Stimulated activated CD4-positive, alpha-beta T cell treated with anti-CD3 and anti-CD28 coated beads, Interleukin-15, amount 100 ng/mL, for 1 hour (primary cell): ENCODE data around the gene NT5M.

Experiments used
- DNase-seq, 2 donors: peaks; one replicate each; pipeline ENCODE4 v3.0.0-alpha.2; 2020; ENCODE audit warnings: low read depth in 1 of 2, low spot score in 1 of 2

Gene NT5M

GRCh38 chr17:17391668-17392370 lies 88.6 kb downstream of the NT5M start:
- peak; percentile 31 to 34 for DNase-seq

- DNase-seq = no peak
Observed at GRCh38 chr17:17393976-17394375, 90.8 kb downstream of the NT5M start.

DNA sequence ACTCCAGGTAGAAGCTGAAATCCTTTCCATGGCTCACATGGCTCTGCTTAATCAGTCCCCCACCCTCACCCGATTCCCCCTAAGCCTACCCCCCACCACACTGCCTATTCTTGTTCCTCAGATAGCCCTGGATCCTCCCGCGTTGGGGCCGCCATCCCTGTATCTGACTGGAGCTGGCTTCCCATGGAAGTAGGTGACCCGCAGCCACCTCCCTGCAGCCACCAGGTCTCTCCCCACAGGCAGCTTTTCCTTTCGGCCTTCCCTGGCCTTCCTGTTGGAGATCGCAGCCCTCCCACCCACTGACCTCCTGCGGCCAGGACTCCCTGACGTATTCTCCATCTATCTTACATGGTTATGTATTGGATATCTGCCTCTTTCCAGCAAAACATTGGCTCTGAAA lies 91.3 kb downstream of the NT5M start:
- DNase-seq = no peak

GRCh38 chr17:17395246-17395802 lies 92.2 kb downstream of the NT5M start:
- DNase-seq = no peak

DNA sequence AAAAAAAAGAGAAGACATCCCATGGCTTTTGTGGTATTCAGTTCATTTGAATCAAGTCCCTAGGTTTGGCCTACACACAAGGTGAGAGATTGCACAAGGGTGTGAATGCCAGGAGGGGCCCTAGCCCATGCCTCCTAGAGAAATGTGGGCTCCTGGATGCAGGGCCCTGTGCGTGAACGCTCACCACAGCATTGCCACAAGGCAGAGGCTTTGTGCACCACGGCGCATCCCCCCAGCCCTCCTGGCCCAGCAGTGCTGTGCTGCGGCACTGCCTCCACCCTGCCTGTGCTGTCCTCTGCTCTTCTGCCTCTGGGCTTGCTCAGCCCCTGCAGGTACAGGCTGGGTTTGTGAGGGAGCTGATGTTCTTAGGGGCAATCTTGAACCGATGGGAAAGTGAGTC lies 92.7 kb downstream of the NT5M start:
- no peak for DNase-seq
